Fibroblast of lung (primary cell): ENCODE data around the gene RAB9A. TPM values are rescaled to one million over a fixed set of nuclear protein-coding genes. Genes with fewer than 3 reads are reported as not detected.

Experiments used
- DNase-seq, 2 donors: peaks; one replicate each; pipeline versions ENCODE4 v3.0.0 to v3.0.0-alpha.2; 2010; ENCODE audit warnings: low read depth in 2 of 2
- H2AFZ ChIP-seq: 2 replicates; pipeline ENCODE4 v1.5.1; 2012; ENCODE audit warnings: low read length, control low read depth, inconsistent platforms
- H3K27ac ChIP-seq: 2 replicates; pipeline ENCODE4 v1.5.1; 2011; ENCODE audit warnings: low read length, control low read depth; ENCODE audit not compliant: insufficient read depth
- H3K27me3 ChIP-seq: 2 replicates; pipeline ENCODE4 v1.5.1; 2011; ENCODE audit warnings: mild to moderate bottlenecking, low read length; ENCODE audit not compliant: control insufficient read depth, insufficient read depth
- H3K36me3 ChIP-seq: 2 replicates; pipeline ENCODE4 v1.5.1; 2011; ENCODE audit warnings: low read length; ENCODE audit not compliant: control insufficient read depth, insufficient read depth
- H3K4me1 ChIP-seq: 2 replicates; pipeline ENCODE4 v1.5.1; 2011; ENCODE audit warnings: low read length; ENCODE audit not compliant: control insufficient read depth, insufficient read depth; ENCODE audit errors: extremely low read depth
- H3K4me2 ChIP-seq: 2 replicates; pipeline ENCODE4 v1.5.1; 2011; ENCODE audit warnings: low read length, control low read depth; ENCODE audit not compliant: insufficient read depth; ENCODE audit errors: extremely low read depth
- H3K4me3 ChIP-seq, 4 experiments: fragments of 200-600 bp in 1 of 4; sonication (generic) in 1 of 4; replicated peaks in 1 of 4; 2 replicates each; pipeline ENCODE4 v1.5.1; 2011 to 2016; ENCODE audit warnings: low read length in 4 of 4, low read depth in 3 of 4, mild to moderate bottlenecking in 3 of 4, control low read depth in 2 of 4, inconsistent platforms in 1 of 4, mixed read lengths in 1 of 4; ENCODE audit not compliant: insufficient read depth in 1 of 4; ENCODE audit errors: control extremely low read depth in 1 of 4
- H3K79me2 ChIP-seq: 2 replicates; pipeline ENCODE4 v1.5.1; 2012; ENCODE audit warnings: mild to moderate bottlenecking, low read length, inconsistent platforms; ENCODE audit not compliant: control insufficient read depth, insufficient read depth
- H3K9ac ChIP-seq: 2 replicates; pipeline ENCODE4 v1.5.1; 2011; ENCODE audit warnings: mild to moderate bottlenecking, low read length, control low read depth; ENCODE audit not compliant: insufficient read depth
- H3K9me3 ChIP-seq: 2 replicates; pipeline ENCODE4 v1.5.1; 2012; ENCODE audit warnings: low read depth, low read length; ENCODE audit not compliant: control insufficient read depth, insufficient read depth
- H4K20me1 ChIP-seq: 2 replicates; pipeline ENCODE4 v1.5.1; 2011; ENCODE audit warnings: low read length; ENCODE audit not compliant: control insufficient read depth, insufficient read depth; ENCODE audit errors: extremely low read depth
- CTCF ChIP-seq, 2 donors: IDR thresholded peaks in 1 of 2; conservative IDR thresholded peaks in 1 of 2; 1 replicate in 1 of 2; 2 replicates in 1 of 2; pipeline ENCODE4 v1.5.1; 2011 to 2012; ENCODE audit warnings: low read length in 2 of 2, control low read depth in 1 of 2, inconsistent platforms in 1 of 2, low read depth in 1 of 2, mild to moderate bottlenecking in 1 of 2
- EZH2 ChIP-seq: IDR thresholded peaks from 2 replicates; pipeline ENCODE4 v1.5.1; 2012; ENCODE audit warnings: low read length, control low read depth, mild to moderate bottlenecking; ENCODE audit errors: missing control alignments
- polyA plus RNA-seq, 2 donors: library from polyadenylated mRNA; depleted of rRNA in 1 of 2; stranded (reverse) in 1 of 2; unstranded in 1 of 2; fragments of >200 nt; gene quantifications; 2 replicates each; pipeline ENCODE4 v1.2.1, GENCODE V29; 2011 to 2012; ENCODE audit warnings: missing spikeins in 1 of 2
- total RNA-seq: library from RNA; depleted of rRNA; stranded (reverse); fragments of >200 nt; gene quantifications from 2 replicates; pipeline ENCODE4 v1.2.1, GENCODE V29; 2014

RAB9A gene
- total and polyA plus RNA-seq, 2 donors (not counting 1 experiment from before 2014, with no cell fraction given) = 40.3 to 44.2 TPM

GRCh38 chrX:13655674-13656073 is 33.3 kb upstream of the RAB9A start:
- H3K27me3 ChIP-seq = no peaks in the 10 kb centered on the region
- H4K20me1 ChIP-seq = no peaks in the 10 kb centered on the region
- no peaks in the 10 kb centered on the region for H3K79me2 ChIP-seq
- TF ChIP-seq CTCF (conservative IDR thresholded peaks at IDR 0.05 in 1 of 2, IDR thresholded peaks at IDR 0.05 in 1 of 2; ENCODE audit: low read depth in 1 of 2, low read length in 2 of 2) (no peak), EZH2 (no peak)
- no peak for DNase-seq
- no peak overlapping the region for H3K9ac ChIP-seq
- H3K9me3 ChIP-seq = no peaks in the 10 kb centered on the region
- H3K27ac ChIP-seq = no peak overlapping the region
- H3K36me3 ChIP-seq = no peaks in the 10 kb centered on the region
- H2AFZ ChIP-seq = no peak overlapping the region
- no peak overlapping the region for H3K4me3 ChIP-seq
- no peak overlapping the region for H3K4me2 ChIP-seq
- no peaks in the 10 kb centered on the region for H3K4me1 ChIP-seq

- peak; percentile 49 to 58 for TF ChIP-seq CTCF (conservative IDR thresholded peaks at IDR 0.05 in 1 of 2, IDR thresholded peaks at IDR 0.05 in 1 of 2; ENCODE audit: low read depth in 1 of 2, low read length in 2 of 2)
- no peak for TF ChIP-seq EZH2
- H3K4me3 ChIP-seq = no peak overlapping the region
- DNase-seq = peak; percentile 41 to 73
- H3K9me3 ChIP-seq = no peaks in the 10 kb centered on the region
- no peaks in the 10 kb centered on the region for H3K27me3 ChIP-seq
- H3K4me2 ChIP-seq = peak overlapping the region; percentile 23
- H3K79me2 ChIP-seq = no peaks in the 10 kb centered on the region
- no peak overlapping the region for H3K27ac ChIP-seq
- no peak overlapping the region for H2AFZ ChIP-seq
- no peaks in the 10 kb centered on the region for H3K36me3 ChIP-seq
- H3K9ac ChIP-seq = no peak overlapping the region
- H4K20me1 ChIP-seq = no peaks in the 10 kb centered on the region
- no peaks in the 10 kb centered on the region for H3K4me1 ChIP-seq
Measured at GRCh38 chrX:13658602-13659001, 30.3 kb upstream of the RAB9A start.

- Histone ChIP-seq H2AFZ (no peak overlapping the region), H3K9ac (no peak overlapping the region), H3K4me3 (no peak overlapping the region), H4K20me1 (no peaks in the 10 kb centered on the region), H3K27me3 (no peaks in the 10 kb centered on the region), H3K79me2 (no peaks in the 10 kb centered on the region), H3K9me3 (no peaks in the 10 kb centered on the region), H3K4me2 (peak overlapping the region; percentile 23), H3K36me3 (no peaks in the 10 kb centered on the region), H3K27ac (peak overlapping the region; percentile 16), H3K4me1 (no peaks in the 10 kb centered on the region)
- no peak for TF ChIP-seq EZH2
- no peak for TF ChIP-seq CTCF (conservative IDR thresholded peaks at IDR 0.05 in 1 of 2, IDR thresholded peaks at IDR 0.05 in 1 of 2; ENCODE audit: low read depth in 1 of 2, low read length in 2 of 2)
- DNase-seq = peak; percentile 33 to 71
Measured at GRCh38 chrX:13659063-13659462, 29.9 kb upstream of the RAB9A start.
